Stimulated activated CD4-positive, alpha-beta T cell treated with anti-CD3 and anti-CD28 coated beads, Interleukin-1b, Interleukin-23, amount 100 ng/mL, for 48 hours (primary cell): Measurements from ENCODE around the gene DDIT3.
"Not testable (repeated sequence)": the region's sequence is repeated elsewhere in the genome, so short reads cannot be mapped to it uniquely, and the experiment has no call there.

ENCODE experiments used
- DNase-seq: peaks from one replicate; pipeline ENCODE4 v3.0.0-alpha.2; 2020

Gene DDIT3, protein sequence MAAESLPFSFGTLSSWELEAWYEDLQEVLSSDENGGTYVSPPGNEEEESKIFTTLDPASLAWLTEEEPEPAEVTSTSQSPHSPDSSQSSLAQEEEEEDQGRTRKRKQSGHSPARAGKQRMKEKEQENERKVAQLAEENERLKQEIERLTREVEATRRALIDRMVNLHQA

DNA sequence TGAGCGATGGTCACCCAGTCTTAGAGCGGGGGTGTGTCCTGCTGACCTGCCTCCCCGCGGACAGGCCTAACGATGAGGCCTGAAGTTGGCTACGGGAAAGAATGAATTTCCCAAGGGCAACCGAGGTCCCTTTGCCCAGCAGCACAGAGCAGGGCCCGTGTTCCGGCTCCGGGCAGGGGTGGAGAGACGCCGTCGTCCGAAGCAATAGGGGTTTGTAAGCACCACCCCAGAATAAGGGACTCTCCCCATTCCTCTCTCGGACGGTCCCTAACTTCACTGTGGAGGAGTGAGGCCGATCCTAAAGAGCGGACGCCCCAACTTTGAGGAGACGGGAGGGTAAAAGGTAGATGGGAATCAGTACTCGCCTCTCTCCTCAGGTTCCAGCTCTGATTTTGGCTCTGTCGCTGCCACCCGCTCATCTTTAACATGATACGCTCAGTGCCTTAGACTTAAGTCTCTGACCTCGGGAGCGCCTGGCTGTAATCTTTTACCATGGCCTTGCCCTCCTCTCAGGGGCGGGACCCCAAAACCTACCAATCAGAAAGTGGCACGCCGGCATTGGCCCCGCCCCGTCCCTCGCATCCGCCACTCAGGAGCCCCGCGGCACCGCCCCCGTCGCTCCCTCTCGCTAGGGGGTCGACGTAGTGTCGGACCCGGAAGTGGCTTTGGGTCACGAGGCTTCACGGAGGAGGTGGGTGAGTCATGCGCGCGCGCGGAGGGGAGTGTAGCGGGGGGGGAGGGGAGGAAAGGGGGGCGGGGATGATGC lies at the start of gene DDIT3:
Gene DDIT3, minus strand, starts transcription at position 462 of the 766 bp plus-strand sequence. CDS start 3,108 bp downstream, outside the sequence.
- peak; percentile 100 for DNase-seq

DNA sequence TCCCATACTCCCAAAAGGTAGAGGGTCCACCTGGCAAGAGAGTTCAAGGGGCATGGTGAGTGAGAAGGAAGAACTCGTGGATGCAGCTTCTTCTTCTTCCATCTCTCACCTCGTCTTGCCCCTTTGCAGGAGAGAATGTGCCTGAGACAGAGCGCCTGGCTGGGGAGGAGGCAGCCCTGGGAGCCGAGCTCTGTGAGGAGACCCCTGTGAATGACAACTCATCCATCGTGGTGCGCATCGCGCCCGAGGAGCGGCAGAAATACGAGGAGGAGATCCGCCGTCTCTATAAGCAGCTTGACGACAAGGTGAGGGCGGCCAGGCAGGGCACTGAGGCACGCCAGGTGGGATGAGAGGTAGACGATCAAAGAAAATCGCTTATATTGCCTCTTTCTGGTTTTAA lies 49.5 kb upstream of the DDIT3 start:
- no peak for DNase-seq

DNA sequence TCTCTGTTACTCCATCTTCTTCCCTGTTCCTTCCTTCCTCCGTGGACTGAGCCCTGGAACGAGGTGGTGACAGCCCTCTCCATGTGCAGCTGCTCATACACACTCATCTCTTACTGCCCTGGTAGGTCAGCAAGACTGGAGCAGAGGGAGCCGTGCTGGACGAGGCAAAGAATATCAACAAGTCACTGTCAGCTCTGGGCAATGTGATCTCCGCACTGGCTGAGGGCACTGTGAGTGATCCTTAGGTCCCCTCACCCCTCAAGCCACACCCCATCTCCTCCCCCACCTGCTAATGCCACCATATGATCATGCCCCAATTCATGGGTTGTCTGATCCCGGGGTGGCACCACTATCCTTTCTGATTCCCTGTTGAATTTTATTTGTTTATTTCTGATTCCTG lies 48.5 kb upstream of the DDIT3 start:
- no peak for DNase-seq

DNA sequence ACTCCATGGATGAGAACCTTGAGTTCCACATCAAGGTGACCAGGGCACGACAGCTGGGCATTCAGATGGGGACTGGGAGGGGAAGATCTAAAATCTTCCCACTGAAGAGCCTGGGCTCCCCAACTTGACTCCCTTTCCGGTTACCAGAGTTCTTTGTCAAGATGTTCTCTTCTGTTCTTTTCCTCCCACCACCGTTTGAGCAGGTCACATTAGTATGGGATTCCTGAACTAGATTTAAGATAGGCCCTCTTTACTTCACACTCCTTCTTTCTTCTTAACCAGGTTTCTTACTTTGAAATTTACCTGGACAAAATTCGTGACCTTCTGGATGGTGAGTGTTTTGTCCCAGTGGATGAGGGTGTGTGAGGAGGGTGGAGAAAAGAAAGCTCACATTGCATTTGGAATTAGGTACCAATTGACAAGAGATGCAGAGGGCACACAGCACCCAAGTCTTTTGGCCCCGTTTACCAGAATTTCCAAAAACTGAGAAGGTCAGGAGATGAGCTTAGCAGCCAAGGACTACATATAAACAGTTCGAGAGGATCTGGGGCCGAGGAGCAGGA lies 43.9 kb upstream of the DDIT3 start:
- DNase-seq = no peak

DNA sequence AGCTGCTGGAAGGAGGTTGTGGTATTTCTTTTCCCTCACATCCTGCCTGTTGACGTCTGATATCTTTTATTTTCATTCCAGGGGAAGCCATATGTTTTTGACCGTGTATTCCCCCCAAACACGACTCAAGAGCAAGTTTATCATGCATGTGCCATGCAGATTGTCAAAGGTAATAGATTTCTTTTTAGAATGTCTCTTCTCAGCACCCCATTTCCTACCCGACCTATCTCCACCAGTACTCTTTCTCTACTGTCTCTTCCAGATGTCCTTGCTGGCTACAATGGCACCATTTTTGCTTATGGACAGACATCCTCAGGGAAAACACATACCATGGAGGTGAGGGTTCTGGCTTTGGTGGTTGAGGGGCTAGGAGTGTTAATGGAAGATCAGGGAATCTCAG lies 43.0 kb upstream of the DDIT3 start:
- DNase-seq = no peak

DNA sequence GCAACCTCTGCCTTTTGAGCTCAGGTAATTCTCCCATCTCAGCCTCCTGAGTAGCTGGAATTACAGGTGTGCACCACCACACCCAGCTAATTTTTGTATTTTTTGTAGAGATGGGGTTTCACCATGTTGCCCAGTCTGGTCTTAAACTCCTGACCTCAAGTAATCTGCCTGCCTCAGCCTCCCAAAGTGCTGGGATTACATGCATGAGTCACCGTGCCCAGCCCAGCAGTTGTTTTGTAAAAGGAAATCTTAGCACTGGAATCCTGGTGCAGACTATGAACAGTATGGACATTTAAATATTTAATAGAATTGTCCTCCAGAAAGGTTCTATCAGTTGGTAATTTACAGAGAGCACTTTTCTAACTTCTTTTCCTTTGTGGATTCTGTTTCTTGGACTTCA lies 40.8 kb upstream of the DDIT3 start:
- not testable (repeated sequence) for DNase-seq

DNA sequence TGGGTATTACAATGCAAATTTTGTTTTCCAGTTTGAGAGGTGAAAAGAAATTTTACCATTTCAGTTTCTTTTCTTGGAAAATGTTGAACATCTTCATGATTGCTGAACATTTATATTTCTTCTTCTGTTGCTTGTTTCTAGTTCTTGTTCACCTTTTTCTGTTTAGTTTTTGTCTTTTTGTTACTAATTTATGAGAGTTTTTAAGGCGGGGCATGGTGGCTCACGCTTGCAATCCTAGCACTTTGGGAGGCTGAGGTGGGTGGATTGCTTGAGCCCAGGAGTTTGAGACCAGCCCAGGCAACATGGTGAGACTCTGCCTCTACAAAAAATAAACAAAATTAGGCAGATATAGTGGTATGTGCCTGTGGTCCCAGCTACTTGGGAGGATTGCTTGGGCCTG lies 40.2 kb upstream of the DDIT3 start:
- DNase-seq = no peak

DNA sequence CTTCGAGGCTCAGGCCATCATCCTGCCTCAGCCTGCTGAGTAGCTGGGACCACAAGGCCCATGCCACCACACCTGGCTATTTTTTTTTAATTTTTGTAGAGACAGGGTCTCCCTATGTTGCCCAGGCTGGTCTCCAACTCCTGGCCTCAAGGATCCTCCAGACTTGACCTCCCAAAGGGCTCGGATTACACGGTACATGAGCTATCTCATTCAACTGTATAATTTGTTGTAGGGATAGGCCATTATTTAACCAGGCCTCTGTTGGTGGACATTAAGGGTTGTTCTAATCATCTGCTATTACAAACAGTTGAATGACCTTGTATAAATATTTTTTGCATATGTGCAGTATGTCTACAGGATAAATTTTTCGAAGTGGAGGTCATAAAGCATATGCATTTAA lies 38.5 kb upstream of the DDIT3 start:
- no peak for DNase-seq

DNA sequence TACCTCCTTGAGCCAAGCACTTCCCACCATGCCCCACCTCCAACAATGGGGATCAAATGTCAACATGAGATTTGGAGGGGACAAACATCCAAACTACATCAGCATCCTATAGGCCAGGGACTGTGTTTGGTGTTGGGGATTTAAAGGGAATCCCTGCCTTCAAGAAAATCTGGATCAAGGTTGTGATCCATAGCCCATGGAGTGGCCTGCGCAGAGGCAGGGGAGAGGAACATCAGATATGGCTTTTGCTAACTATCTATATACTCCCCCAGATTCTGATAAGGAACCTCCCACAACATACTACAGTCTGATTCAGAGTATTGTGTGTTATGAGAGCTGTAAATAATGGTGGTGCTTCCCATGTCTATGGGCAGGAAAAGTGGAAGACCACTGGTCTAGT lies 34.6 kb upstream of the DDIT3 start:
- DNase-seq = no peak

DNA sequence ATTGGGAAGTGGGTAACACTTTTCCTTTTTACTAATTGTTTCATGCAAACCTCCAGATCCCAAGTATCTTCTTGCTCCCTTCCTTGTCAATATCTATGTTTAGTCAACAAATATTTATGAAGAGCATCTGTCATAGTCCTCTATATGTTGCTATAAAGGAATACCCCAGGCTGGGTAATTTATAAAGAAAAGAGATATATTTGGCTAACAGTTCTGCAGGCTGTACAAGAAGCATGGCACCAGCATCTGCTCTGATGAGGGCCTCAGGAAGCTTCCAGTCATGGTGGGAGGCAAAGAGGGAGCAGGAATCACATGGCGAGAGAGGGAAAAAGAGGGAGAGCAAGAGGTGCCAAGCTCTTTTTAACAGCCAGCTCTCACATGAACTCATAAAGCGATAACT lies 34.1 kb upstream of the DDIT3 start:
- DNase-seq = no peak

DNA sequence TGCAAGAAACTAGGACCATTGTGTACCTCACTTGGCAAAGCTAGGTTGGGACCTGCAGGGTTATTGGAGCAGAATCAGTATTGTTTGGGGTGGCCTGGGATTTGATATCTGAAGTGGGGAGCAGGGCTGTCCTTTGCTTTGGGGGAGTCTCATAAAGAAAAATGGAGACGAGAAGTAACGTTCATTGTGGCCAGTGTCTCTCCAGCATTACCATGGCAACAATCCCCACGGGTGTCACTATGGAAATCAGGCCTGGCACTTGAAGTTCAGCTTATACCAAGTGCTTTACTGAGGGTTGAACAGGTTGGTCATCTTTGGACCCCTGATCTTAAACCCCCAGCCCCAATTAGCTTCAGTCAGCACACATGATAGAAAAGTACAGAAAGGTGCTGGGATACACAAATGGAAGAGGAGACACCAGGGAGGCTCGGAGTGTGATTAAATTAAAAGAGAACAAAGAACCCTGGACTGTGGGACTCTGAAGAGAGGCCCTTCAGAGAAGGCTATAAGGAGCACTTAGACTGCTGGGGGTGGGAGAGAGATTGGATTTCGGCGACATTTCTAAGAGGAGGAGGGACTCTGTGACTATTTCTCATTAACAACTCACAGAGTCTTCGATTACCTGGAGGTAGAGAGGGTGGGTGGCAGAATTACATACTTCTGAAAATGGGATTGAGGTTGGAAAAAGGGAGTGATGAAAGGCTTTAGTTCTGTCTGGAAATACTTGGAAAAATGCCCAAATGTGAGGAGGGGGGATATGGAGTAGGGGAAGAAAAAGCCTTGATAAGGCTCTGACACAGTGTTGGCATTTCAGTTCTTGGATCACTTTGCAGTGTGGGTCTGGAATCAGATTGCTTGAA lies 33.3 kb upstream of the DDIT3 start:
- no peak for DNase-seq

DNA sequence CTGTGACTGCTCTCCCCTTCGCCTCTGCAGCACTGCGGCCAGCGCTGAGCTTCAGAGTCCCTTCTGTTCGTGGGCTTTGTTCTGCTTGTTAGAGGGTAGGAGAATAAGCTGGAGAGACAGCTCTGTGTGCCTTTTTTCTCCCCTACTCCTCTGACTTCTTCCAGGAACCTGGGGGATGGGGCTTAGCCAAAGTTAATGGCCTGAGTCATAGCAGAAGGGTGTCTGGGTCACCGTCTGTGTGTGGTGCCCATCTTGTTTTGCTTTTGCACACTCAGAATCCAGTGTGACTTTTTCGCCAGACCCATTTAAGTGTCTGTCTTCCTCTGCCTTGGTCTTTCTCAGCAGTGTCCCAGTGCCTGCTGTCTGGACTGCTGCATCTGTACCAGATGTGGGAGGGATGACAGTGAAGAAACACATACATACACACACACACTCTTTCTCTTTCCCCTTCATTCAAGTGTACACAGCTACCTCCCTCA lies 32.6 kb upstream of the DDIT3 start:
- DNase-seq = no peak

DNA sequence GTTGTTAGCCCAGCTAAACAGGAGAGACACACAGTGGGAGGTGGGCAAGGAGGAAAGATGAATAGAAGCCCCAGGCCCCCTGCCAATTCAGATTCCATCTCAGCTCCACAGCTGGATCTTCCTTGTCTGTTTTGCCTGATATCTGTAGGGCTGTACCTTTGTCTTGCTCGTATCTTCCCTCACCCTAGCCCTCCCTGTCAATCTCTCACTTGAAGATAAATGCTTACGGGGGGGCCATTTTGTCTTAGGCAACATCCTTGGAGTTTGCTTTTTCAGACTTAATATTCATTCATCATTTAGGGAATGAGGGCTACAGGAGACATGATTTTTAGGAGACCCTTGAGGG lies 32.0 kb upstream of the DDIT3 start:
- DNase-seq = no peak

DNA sequence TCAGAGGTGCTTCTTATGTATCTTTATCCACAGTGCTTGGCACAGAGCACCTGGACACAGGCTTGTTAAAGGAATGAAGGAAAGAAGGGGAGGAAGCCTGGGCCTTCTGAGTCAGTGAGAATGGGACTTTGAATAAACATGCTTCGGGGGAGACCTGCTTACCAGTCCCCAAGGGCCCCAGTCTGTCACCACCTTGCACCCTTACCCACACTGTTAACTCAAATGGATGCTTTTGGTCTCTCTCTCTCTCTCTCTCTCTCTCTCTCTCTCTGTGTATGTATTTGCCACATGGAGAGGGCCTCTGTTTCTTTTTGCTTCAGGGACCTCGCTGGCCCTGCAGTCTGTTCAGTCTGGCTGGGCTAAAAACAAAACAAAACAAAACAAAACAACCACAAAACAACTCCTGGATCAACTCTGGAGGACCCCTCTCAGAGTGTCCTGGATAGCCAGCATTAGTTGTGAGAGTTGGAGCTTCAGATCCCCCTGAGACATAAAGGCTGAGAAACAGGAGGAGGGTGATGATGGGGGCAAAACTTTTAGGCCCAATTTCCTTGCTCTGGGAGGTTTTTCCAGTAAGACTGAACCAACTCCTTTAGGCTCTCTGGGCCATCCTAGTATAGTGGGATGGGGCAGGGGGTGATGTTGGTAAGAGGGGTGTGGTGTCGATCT lies 31.5 kb upstream of the DDIT3 start:
- no peak for DNase-seq

DNA sequence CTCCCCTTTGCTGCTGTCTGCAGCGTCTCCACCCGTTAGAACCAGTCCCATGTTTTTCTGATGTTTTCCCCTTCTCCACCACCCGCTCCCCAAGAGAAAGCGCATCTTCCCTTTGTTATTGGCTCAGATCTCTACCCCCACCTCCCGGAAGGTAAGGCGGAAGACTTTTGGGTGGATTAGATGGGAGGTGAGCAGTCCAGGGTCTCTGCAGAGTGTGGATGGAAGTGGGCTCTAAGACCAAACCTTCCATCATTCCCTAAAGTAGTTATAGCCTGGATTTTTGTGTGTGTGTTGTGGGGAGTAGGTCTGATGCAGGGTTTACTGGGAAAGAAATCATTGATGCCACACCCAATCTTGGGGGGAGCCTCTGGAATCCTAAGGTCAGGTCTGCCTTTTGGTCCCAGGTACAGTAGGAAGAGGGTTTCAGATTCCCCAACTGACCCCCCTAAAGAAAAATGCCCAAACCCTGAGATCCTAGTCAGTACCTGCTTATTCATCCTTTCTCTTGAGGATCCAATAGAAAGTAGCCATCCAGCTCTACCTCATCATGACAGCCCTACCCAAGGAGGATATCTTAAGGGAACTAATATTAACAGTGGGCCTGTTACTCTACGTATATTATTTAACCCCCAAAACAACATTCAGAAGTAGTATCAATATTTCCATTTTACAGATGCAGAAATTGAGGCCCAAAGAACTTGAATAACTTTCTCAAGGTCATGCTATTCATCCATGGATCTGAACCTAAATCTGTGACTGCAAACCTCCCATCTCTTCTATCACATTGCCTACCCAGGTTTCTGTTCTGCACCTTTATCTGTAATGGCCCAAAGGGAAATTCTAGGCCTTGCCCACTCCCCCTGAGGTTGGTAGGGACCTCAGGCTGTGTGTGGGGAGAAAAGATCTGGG lies 30.6 kb upstream of the DDIT3 start:
- no peak for DNase-seq

DNA sequence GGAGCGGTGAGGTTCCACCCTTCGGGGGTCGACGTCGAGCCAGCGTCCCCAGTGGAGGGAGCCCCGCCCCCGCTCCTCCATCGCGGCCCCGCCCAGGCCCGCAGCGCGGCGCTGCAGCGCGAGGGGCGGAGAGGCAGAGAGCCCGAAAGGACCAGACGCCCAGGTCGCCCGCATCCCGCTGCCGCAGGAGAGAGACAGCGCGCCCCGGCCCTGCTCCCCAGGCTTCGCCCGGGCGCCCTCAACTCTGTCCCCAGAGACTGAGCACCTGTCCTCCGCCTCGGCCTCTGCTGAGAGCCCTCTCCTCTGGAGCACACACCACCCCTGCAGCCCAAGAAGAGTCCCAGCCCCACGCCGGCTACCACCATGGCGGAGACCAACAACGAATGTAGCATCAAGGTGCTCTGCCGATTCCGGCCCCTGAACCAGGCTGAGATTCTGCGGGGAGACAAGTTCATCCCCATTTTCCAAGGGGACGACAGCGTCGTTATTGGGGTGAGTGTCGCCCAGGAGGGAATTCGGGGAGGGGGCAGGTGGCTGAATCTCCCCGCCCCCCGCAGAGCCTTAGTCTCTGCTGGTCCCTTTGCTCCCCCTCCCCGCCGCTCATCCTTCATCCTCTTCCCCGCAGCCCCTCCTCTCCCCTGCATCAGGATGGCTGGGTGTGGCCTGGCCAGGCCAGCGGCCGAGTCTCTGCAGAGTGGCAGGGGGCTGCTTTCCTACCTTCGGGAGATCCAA lies 29.8 kb upstream of the DDIT3 start, which contains the start of gene KIF5A:
Gene KIF5A, plus strand, starts transcription at position 136 of the 732 bp plus-strand sequence. Its CDS starts 228 bp downstream, at position 364.
- DNase-seq = peak; percentile 50

DNA sequence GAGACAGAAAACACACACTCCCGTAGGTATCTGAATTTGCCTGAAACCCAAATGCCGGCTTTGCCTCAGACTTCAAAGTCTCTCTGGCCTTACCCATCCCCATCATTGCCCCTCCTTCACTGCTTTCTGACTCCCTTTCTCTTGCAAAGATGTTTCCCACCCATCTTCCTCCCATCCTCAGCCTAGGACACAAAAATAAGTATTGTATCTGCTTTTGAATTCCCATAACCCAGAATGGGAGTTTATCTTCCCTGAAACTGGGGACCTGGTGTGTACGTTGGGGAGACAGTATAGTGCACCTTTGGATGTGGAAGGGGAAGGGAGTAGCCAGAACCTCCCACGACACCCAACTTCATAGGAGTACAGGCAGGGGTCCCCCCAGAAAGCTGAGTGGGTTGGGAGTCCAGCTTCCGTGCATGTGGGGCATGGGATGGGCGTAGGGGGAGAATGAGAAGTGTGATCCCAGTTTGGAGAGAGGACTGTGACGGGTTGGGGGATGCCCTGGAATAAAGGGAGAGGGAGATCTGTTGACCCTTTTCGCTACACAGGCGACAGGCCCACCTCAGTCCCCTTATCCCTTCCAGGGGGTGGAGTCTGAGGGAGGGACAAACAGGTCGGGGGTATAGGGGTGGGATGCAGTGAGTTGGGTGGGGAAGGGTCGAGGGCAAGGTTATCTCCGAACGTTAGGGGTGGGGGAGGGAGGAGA lies 29.0 kb upstream of the DDIT3 start:
- DNase-seq = no peak

DNA sequence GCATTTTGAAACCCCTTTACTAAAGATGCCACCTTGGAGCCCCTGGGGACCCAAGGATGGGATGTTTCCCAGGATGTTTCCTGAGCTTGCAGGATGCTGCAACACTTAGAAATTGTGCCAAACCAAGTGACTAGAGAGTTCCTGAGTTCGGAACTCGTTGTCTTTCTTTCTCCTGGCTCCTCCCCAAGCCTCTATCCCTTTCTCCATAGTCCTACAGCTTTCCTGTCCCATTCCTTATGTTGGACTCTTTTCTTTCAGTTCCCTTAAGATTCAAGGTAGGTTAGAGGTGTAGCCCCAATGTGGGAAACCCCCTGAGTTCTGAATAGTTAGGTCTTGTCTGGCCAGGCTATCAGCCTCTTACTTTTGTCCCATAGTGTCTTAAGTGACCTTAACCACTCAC lies 28.2 kb upstream of the DDIT3 start:
- DNase-seq = no peak

DNA sequence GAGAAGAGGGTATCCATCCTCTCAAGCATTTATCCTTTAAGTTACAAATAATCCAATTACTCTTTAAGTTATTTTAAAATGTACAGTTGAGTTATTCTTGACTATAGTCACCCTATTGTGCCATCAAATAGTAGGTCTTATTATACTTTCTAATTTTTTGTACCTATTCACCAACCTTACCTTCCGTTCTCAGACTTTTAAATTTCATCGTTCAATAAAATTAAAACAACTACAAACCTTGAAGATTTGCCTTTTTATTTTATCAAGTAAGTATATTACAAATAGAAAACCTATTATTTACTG lies 27.6 kb upstream of the DDIT3 start:
- DNase-seq = no peak

DNA sequence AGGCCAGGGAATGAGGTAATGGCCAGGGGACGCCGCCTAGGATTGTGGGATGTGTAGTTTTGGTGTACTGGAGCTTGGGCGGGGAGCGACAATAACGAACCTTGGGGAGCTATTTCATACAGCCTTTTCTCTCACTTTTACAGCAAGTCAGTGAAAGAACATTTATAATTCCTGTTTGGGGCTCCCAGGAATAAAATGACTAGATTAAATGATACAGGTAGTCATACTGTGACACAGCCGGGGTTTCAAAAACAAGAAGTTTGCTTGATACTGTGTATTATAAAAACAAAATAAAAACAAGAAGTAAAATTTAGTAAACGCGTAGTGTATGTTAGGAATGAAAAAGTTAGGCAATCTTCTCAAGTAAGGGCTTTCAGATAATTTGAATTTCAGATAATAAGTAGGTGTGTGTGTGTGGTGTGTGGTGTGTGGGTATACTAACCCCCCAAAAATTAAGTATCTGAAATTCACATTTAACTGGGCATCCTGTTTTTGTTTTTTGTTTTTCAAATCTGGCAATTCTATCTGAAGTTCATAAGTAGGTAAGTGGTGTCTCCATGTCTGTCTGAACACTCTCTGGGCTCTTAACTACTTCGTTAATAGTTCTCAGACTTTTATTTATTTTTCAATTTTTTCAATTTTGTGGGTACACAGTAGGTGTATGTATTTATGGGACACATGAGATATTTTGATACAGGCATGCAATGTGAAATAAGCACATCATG lies 27.1 kb upstream of the DDIT3 start:
- no peak for DNase-seq
